NCI-H2107 treated with DMSO at 0.1 percent for 48 hours (cell line): ENCODE data around the gene HOMER3.

ENCODE experiments used
- DNase-seq: peaks from one replicate; lab custom pipeline; 2025; ENCODE audit not compliant: unreplicated experiment; lab: John Stamatoyannopoulos, UW

HOMER3 gene

DNA sequence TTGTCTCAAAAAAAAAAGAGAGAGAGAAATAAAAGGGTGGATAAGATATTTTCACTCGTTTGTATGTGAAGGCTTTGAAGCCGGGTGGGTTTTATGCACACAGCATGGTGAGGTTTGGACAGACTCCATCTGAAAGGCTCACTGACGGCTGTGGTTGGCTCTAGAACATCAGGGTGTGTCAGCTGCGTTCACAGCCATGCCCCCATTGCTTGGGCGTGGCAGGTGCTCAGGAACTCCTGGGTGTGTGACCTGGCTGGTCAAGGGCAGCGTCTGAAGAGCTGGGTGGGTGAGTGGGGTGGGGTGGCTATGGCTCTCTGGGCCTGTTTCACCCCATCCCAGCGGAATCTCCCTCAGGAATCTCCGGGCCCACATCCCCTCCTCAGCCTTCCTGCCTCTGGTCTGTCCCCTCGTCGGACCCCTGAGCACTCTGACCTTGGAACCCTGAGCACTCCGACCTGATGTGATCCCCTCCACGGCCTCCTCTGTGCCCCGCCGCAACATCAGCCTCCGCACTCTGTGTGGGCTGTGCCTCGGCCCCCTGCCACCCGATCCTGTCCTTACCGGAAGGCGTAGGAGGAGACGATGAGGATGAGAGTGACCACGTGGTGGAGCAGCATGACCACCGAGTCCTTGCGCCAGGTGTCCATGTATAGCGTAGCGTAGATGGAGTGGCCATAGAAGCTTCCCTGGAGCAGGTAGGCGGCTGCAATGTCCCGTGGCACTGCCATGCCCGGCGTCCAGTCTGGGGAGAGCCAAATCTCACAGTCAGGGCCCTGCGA, 57.3 kb downstream of the HOMER3 start:
- DNase-seq: no peak

DNA sequence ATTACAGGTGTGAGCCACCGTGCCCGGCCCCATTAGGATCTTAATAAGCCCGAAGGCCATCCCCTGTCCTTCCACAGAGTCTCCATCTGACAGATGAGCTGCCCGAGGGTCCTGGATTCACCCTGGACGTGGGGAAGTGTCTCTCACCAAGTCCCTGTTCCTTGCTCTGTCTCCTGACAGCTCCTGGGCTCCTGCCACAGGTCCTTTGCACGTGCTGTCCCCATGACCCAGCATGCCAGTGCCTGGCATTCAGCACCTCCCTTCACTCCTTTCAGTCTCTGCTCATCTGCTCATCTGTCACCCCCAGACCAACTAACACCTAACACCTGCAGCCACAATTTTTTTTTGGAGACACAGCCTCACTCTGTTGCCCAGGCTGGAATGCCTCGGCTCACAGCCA, 59.5 kb downstream of the HOMER3 start:
- no peak for DNase-seq

DNA sequence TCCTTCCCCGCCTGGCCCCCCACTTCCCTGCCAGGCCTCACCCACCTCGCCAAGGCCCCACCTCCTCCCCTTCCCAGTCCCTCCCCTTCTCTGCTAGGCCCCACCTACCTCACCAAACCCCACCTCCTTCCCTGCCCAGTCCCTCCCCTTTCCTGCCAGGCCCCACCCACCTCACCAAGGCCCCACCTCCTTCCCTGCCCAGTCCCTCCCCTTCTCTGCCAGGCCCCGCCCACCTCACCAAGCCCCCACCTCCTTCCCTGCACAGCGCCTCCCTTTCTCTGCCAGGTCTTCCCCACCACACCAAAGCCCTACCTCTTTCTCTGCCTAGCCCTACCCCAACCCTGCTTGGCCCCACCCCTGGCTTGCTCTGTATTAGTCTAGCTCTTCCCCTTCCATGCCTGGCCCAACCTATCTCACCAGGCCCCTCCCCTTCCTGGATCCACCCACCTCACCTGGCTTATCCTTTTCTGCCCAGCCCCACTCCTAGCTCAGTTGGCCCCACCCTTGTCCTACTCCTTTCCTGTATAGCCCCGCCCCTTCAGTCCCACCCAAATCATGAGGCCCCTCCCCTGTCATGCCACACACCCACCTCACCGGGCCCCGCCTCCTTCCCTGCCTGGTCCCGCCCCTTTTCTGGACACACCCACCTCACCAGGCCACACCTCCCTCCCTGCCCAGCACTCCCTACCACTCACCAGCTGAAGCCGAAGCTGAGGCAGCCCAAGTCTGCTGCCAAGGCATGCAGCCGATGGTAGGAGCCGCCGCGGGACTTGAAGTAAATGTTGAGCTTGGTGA, 61.2 kb downstream of the HOMER3 start:
- no peak for DNase-seq
